GM12878 (cell line): ENCODE results near the gene CKS2. TPM values are rescaled to one million over a fixed set of nuclear protein-coding genes. Genes with fewer than 3 reads are reported as not detected.

Experiments used
- ATAC-seq: fragments of 200-7000 bp; cut with Tn5 transposase; 3 replicates; pipeline ENCODE4 v1.9.1; 2020; ENCODE audit warnings: mild to moderate bottlenecking, moderate library complexity
- BruUV-seq: library from RNA; stranded (reverse); fragments of 400-500 nt; replicated peaks from 2 replicates; lab custom pipeline; 2021; lab: Mats Ljungman, UMichigan
- CTCF ChIA-PET: fragments of 300-600 bp; sonication (Branson Sonifier 250); formaldehyde crosslinking; extraction: SDS; loops from one replicate; lab custom pipeline; 2021; ENCODE audit warnings: inconsistent platforms; lab: Yijun Ruan, JAX
- POLR2A ChIA-PET: fragments of 350-600 bp; formaldehyde crosslinking; extraction: SDS; loops from one replicate; lab custom pipeline; 2021; ENCODE audit warnings: inconsistent platforms; lab: Charles Lee
- RAD21 ChIA-PET: fragments of 300-600 bp; sonication (Branson Sonifier 250); formaldehyde crosslinking; loops from one replicate; lab custom pipeline; 2023; ENCODE audit warnings: antibody characterized with exemption; ENCODE audit not compliant: unreplicated experiment; lab: Charles Lee
- SMC1A ChIA-PET: fragments of 300-600 bp; sonication (Branson Sonifier 250); formaldehyde crosslinking; loops from one replicate; lab custom pipeline; 2023; ENCODE audit not compliant: unreplicated experiment, uncharacterized antibody; lab: Charles Lee
- DNase-seq: peaks from one replicate; pipeline ENCODE4 v3.0.0-alpha.2; 2011; ENCODE audit warnings: low read depth, low spot score
- FAIRE-seq: peaks from 3 replicates; lab custom pipeline; 2011; peaks lifted over from hg19 to GRCh38; lab: Jason Lieb, UNC
- H2AFZ ChIP-seq: 2 replicates; pipeline ENCODE4 v1.6.0; 2011; ENCODE audit warnings: low read depth, low read length, control low read depth; ENCODE audit not compliant: control insufficient read depth
- H3K27ac ChIP-seq: 2 replicates; pipeline ENCODE4 v1.5.1; 2011; ENCODE audit warnings: control low read depth; ENCODE audit not compliant: control insufficient read depth, insufficient read depth
- H3K27me3 ChIP-seq, 2 experiments: replicated peaks in 1 of 2; 2 replicates each; pipeline versions ENCODE4 v1.6.0 to v1.6.1; 2011; ENCODE audit warnings: low read length in 1 of 2; ENCODE audit not compliant: control insufficient read depth in 2 of 2, insufficient read depth in 2 of 2
- H3K36me3 ChIP-seq, 2 experiments: 2 replicates each; pipeline ENCODE4 v1.5.1; 2011; ENCODE audit warnings: low read length in 1 of 2; ENCODE audit not compliant: control insufficient read depth in 2 of 2, insufficient read depth in 2 of 2
- H3K4me1 ChIP-seq: 2 replicates; pipeline ENCODE4 v1.6.1; 2011; ENCODE audit warnings: mild to moderate bottlenecking, low read length, moderate library complexity, mixed read lengths; ENCODE audit not compliant: control insufficient read depth, insufficient read depth
- H3K4me2 ChIP-seq: 2 replicates; pipeline ENCODE4 v1.6.0; 2011; ENCODE audit warnings: control low read depth; ENCODE audit not compliant: control insufficient read depth, insufficient read depth
- H3K4me3 ChIP-seq: fragments of 200-600 bp; sonication (generic); 2 replicates; pipeline ENCODE4 v1.5.1; 2016
- H3K79me2 ChIP-seq: 2 replicates; pipeline ENCODE4 v1.6.0; 2011; ENCODE audit warnings: low read length; ENCODE audit not compliant: control insufficient read depth, insufficient read depth
- H3K9ac ChIP-seq: 2 replicates; pipeline ENCODE4 v1.8.0; 2011; ENCODE audit warnings: low read length, control low read depth, mixed read lengths; ENCODE audit not compliant: control insufficient read depth, insufficient read depth
- H3K9me3 ChIP-seq: replicated peaks from 3 replicates; pipeline ENCODE4 v1.5.1; 2011; ENCODE audit warnings: mild to moderate bottlenecking, low read length; ENCODE audit not compliant: control insufficient read depth, insufficient read depth
- H4K20me1 ChIP-seq: 2 replicates; pipeline ENCODE4 v1.6.0; 2011; ENCODE audit not compliant: control insufficient read depth, insufficient read depth
- ATF7 ChIP-seq: fragments of 450-650 bp; IDR thresholded peaks from 2 replicates; pipeline ENCODE4 v1.6.1; 2016; ENCODE audit warnings: low read depth, mild to moderate bottlenecking
- CHD4 ChIP-seq: fragments of 200-600 bp; sonication (generic); IDR thresholded peaks from 2 replicates; pipeline ENCODE4 v1.6.1; 2016; ENCODE audit warnings: mild to moderate bottlenecking
- CREB1 ChIP-seq: IDR thresholded peaks from 2 replicates; pipeline ENCODE4 v1.6.1; 2012; ENCODE audit warnings: low read depth, mild to moderate bottlenecking, inconsistent platforms
- PAX8 ChIP-seq: fragments of 450-650 bp; IDR thresholded peaks from 2 replicates; pipeline ENCODE4 v1.6.1; 2017; ENCODE audit warnings: mild to moderate bottlenecking, moderate library complexity
- RBBP5 ChIP-seq: fragments of 200-600 bp; sonication (generic); conservative IDR thresholded peaks from 2 replicates; pipeline ENCODE4 v1.6.1; 2016
- SMAD1 ChIP-seq: fragments of 450-650 bp; IDR thresholded peaks from 2 replicates; pipeline ENCODE4 v1.6.1; 2018; ENCODE audit warnings: mild to moderate bottlenecking, low read depth; ENCODE audit not compliant: partially characterized antibody
- WGBS: methylation state at CpG from one replicate; pipeline ENCODE4 v1.1.6; 2016; ENCODE audit warnings: low lambda C conversion rate; ENCODE audit not compliant: insufficient replicate concordance, insufficient coverage; ENCODE audit errors: missing lambda C conversion rate; 5-methylcytosine and 5-hydroxymethylcytosine counted together
- in situ Hi-C: fragments of 300-500 bp; cut with MboI; formaldehyde crosslinking; loops from 9 replicates; pipeline ENCODE4 v1.14.3; 2018; ENCODE audit warnings: mixed read lengths
- intact Hi-C: fragments of 100-400 bp; cut with micrococcal nuclease; formaldehyde crosslinking; loops from one replicate; pipeline ENCODE4 v1.14.2; 2022; ENCODE audit not compliant: unreplicated experiment
- polyA plus RNA-seq, 11 experiments: library from polyadenylated mRNA; depleted of rRNA in 4 of 11; unstranded in 6 of 11; stranded (reverse) in 5 of 11; fragments of >200 nt; fragmentation: Nextera tagmentation in 4 of 11; fragmentation: Illumina TruSeq in 1 of 11; extraction: Ambion mirVana in 4 of 11; extraction: Trizol in 1 of 11; gene quantifications; 1 replicate in 1 of 11; 2 replicates in 10 of 11; pipeline versions ENCODE4 v1.2.1 to v1.2.3, GENCODE V29; 2011 to 2016; ENCODE audit warnings: inconsistent platforms in 2 of 11, missing spikeins in 2 of 11, low read depth in 1 of 11
- total RNA-seq, 4 experiments: library from RNA; depleted of rRNA in 3 of 4; stranded (reverse); fragments of >200 nt in 3 of 4; fragmentation: Illumina TruSeq in 1 of 4; extraction: Trizol in 1 of 4; gene quantifications; 2 replicates each; pipeline versions ENCODE4 v1.2.1 to v1.2.3, GENCODE V29; 2013 to 2021
- TF ChIP-seq, protein P1 (sequence below): fragments of 450-650 bp; formaldehyde crosslinking; IDR thresholded peaks from 2 replicates; pipeline ENCODE4 v1.4.0; 2022; ENCODE audit warnings: mild to moderate bottlenecking, moderate library complexity
- TF ChIP-seq, protein P2 (sequence below): IDR thresholded peaks from 2 replicates; pipeline ENCODE4 v1.6.1; 2011; ENCODE audit warnings: low read depth, low read length, improper control_type of control experiment, borderline replicate concordance
- TF ChIP-seq, protein P3 (sequence below): fragments of 450-650 bp; formaldehyde crosslinking; IDR thresholded peaks from 2 replicates; pipeline ENCODE4 v1.4.0; 2020; ENCODE audit warnings: mild to moderate bottlenecking, moderate library complexity
- TF ChIP-seq, protein P4 (sequence below): fragments of 450-650 bp; IDR thresholded peaks from 2 replicates; pipeline ENCODE4 v1.6.1; 2014; ENCODE audit warnings: mild to moderate bottlenecking

The CKS2 gene
- total and polyA plus RNA-seq, 10 of the 15 experiments (the other 5 are each of a cell fraction or from before 2014, with no cell fraction given) = 172 to 1,251 (median 503) TPM

DNA sequence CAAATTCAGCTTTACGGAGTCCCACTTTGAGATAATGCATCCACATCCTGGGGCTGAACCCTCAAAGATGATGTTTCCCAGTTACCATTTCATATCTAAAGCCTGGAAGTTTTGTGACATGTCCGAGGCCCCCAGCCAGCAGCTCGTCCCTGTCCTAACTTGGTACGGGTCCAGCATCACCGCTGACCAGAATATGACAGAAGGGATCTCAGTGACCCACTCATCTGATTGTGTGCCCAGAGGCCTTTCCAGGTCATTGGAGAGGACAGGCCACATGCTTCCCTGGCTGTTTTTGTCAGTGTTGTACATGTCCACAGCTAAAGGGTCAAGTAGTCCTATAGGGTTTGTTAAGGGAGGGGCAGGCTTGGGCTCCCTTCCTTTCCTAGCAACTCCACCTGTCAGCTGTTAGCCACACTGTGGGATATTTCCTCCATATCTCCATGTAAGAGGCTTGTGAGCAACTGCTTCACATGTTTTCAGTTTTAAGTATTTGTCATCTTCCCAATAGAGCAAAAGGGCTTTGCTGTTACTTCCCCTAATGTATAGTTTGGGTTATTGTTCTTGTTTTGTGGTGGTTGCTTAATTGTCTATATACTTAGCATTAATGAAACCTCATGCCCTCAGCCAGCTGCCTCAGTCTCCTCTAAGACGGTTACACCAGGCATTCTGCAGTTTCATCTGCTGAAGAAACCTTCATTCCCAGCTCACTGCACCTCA is 40.7 kb downstream of the CKS2 start (continued):
- TF ChIP-seq, protein P1, sequence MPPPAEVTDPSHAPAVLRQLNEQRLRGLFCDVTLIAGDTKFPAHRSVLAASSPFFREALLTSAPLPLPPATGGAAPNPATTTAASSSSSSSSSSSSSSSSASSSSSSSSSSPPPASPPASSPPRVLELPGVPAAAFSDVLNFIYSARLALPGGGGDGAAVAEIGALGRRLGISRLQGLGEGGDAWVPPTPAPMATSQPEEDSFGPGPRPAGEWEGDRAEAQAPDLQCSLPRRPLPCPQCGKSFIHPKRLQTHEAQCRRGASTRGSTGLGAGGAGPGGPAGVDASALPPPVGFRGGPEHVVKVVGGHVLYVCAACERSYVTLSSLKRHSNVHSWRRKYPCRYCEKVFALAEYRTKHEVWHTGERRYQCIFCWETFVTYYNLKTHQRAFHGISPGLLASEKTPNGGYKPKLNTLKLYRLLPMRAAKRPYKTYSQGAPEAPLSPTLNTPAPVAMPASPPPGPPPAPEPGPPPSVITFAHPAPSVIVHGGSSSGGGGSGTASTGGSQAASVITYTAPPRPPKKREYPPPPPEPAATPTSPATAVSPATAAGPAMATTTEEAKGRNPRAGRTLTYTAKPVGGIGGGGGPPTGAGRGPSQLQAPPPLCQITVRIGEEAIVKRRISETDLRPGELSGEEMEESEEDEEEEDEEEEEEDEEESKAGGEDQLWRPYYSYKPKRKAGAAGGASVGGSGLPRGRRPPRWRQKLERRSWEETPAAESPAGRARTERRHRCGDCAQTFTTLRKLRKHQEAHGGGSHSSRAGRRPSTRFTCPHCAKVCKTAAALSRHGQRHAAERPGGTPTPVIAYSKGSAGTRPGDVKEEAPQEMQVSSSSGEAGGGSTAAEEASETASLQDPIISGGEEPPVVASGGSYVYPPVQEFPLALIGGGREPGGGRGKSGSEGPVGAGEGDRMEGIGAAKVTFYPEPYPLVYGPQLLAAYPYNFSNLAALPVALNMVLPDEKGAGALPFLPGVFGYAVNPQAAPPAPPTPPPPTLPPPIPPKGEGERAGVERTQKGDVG (CRISPR knock-in tag) = no peak
- TF ChIP-seq SMAD1 (no peak), PAX8 (no peak), CREB1 (no peak), ATF7 (no peak)

DNA sequence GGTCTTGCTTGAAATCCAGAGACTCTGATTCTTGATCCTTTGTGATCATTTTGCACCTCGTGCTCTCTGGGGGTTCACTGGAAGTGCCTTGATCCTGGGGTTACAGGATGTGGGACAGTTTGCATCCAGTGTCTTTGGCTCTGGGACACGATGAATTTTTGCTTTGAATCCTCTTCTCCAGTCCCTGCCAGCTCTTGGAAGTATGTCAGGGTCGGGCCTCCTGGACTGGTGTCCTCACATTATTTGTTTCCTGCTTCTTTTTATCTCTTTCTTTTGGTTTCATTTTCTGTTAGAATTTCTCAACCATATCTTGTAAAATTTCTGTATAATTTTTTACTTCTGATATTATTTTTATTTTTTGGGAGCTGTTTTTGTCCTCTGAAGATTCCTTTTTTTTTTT is 41.5 kb downstream of the CKS2 start:
- CTCF ChIA-PET = no interaction called here
- no peak overlapping the region; the same call in 1 of the 2 replicates for H3K9ac ChIP-seq
- H3K4me3 ChIP-seq = no peak overlapping the region

More for the DNA sequence above, 41.5 kb downstream of the CKS2 start:
- ChIA-PET POLR2A (no interaction called here), RAD21 (interaction anchor here (0.9 kb wide), 1 partner anchor 31 kb away, joined by 4 read pairs; no protein-coding TSS in a partner anchor), SMC1A (interaction anchor here (1.2 to 1.5 kb wide), 2 partner anchors 10 to 13 kb away, joined by 3 to 4 read pairs; no protein-coding TSS in a partner anchor)
- no peak overlapping the region for H3K27ac ChIP-seq
- H3K4me2 ChIP-seq = no peak overlapping the region
- intact Hi-C loops = no loop called here
- DNase-seq = no peak
- ATAC-seq = no peak
- H3K79me2 ChIP-seq = no peaks in the 10 kb centered on the region
- in situ Hi-C loops = no loop called here
- no peaks in the 10 kb centered on the region for H3K27me3 ChIP-seq
- peaks cover 10% of the 10 kb centered on the region for H3K4me1 ChIP-seq
- H4K20me1 ChIP-seq = no peaks in the 10 kb centered on the region
- no peak overlapping the region for H2AFZ ChIP-seq
- H3K36me3 ChIP-seq = peaks cover 41 to 49% of the 10 kb centered on the region in 2 experiments
- no peak for FAIRE-seq
- TF ChIP-seq, protein P2, sequence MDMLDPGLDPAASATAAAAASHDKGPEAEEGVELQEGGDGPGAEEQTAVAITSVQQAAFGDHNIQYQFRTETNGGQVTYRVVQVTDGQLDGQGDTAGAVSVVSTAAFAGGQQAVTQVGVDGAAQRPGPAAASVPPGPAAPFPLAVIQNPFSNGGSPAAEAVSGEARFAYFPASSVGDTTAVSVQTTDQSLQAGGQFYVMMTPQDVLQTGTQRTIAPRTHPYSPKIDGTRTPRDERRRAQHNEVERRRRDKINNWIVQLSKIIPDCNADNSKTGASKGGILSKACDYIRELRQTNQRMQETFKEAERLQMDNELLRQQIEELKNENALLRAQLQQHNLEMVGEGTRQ = no peak
- TF ChIP-seq CHD4 = no peak
- TF ChIP-seq, protein P3, sequence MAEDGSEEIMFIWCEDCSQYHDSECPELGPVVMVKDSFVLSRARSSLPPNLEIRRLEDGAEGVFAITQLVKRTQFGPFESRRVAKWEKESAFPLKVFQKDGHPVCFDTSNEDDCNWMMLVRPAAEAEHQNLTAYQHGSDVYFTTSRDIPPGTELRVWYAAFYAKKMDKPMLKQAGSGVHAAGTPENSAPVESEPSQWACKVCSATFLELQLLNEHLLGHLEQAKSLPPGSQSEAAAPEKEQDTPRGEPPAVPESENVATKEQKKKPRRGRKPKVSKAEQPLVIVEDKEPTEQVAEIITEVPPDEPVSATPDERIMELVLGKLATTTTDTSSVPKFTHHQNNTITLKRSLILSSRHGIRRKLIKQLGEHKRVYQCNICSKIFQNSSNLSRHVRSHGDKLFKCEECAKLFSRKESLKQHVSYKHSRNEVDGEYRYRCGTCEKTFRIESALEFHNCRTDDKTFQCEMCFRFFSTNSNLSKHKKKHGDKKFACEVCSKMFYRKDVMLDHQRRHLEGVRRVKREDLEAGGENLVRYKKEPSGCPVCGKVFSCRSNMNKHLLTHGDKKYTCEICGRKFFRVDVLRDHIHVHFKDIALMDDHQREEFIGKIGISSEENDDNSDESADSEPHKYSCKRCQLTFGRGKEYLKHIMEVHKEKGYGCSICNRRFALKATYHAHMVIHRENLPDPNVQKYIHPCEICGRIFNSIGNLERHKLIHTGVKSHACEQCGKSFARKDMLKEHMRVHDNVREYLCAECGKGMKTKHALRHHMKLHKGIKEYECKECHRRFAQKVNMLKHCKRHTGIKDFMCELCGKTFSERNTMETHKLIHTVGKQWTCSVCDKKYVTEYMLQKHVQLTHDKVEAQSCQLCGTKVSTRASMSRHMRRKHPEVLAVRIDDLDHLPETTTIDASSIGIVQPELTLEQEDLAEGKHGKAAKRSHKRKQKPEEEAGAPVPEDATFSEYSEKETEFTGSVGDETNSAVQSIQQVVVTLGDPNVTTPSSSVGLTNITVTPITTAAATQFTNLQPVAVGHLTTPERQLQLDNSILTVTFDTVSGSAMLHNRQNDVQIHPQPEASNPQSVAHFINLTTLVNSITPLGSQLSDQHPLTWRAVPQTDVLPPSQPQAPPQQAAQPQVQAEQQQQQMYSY (CRISPR knock-in tag) = no peak
- TF ChIP-seq RBBP5 = no peak
- TF ChIP-seq, protein P4, sequence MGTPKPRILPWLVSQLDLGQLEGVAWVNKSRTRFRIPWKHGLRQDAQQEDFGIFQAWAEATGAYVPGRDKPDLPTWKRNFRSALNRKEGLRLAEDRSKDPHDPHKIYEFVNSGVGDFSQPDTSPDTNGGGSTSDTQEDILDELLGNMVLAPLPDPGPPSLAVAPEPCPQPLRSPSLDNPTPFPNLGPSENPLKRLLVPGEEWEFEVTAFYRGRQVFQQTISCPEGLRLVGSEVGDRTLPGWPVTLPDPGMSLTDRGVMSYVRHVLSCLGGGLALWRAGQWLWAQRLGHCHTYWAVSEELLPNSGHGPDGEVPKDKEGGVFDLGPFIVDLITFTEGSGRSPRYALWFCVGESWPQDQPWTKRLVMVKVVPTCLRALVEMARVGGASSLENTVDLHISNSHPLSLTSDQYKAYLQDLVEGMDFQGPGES = no peak
- no TSS peak for BruUV-seq
- no peaks in the 10 kb centered on the region for H3K9me3 ChIP-seq
- WGBS = 71% methylated on average over 3 of the region's 3 CpGs
